Caco-2 (cell line): ENCODE data around the gene SMYD1. TPM values are rescaled to one million over a fixed set of nuclear protein-coding genes. Genes with fewer than 3 reads are reported as not detected.

Experiments
- BruUV-seq: library from RNA; stranded (reverse); fragments of 400-500 nt; replicated peaks from 2 replicates; lab custom pipeline; 2021; lab: Mats Ljungman, UMichigan
- CTCF ChIA-PET: fragments of 300-600 bp; sonication (Branson Sonifier 250); formaldehyde crosslinking; loops from one replicate; lab custom pipeline; 2022; ENCODE audit warnings: antibody characterized with exemption; lab: Charles Lee
- POLR2A ChIA-PET: fragments of 300-600 bp; sonication (Branson Sonifier 250); formaldehyde crosslinking; loops from one replicate; lab custom pipeline; 2022; ENCODE audit warnings: antibody characterized with exemption; lab: Charles Lee
- DNase-seq, 2 experiments: peaks; one replicate each; pipeline versions ENCODE4 v3.0.0 to v3.0.0-alpha.2; 2020 to 2022
- H3K27me3 ChIP-seq: replicated peaks from 2 replicates; pipeline ENCODE4 v1.6.0; 2011; ENCODE audit warnings: low read length; ENCODE audit not compliant: control insufficient read depth, insufficient read depth
- H3K36me3 ChIP-seq: 2 replicates; pipeline ENCODE4 v1.5.1; 2011; ENCODE audit warnings: low read length; ENCODE audit not compliant: control insufficient read depth, insufficient read depth
- H3K4me1 ChIP-seq: fragments of 250-450 bp; sonication (Bioruptor Pico); 2 replicates; pipeline ENCODE4 v1.5.1; 2020; ENCODE audit warnings: mild to moderate bottlenecking
- H3K4me3 ChIP-seq: 2 replicates; pipeline ENCODE4 v1.5.1; 2011; ENCODE audit warnings: low read depth, mild to moderate bottlenecking, control low read depth, low read length
- H3K9me3 ChIP-seq: fragments of 250-450 bp; sonication (Bioruptor Pico); 2 replicates; pipeline ENCODE4 v1.5.1; 2020; ENCODE audit warnings: mild to moderate bottlenecking, moderate library complexity
- H3K27ac Mint-ChIP-seq: one replicate; pipeline ENCODE4 v1.8.0; 2022; ENCODE audit warnings: mixed read lengths; ENCODE audit not compliant: unreplicated experiment
- H3K27me3 Mint-ChIP-seq: one replicate; pipeline ENCODE4 v1.8.0; 2022; ENCODE audit warnings: mixed read lengths; ENCODE audit not compliant: insufficient read depth, unreplicated experiment
- H3K36me3 Mint-ChIP-seq: one replicate; pipeline ENCODE4 v1.8.0; 2022; ENCODE audit warnings: mild to moderate bottlenecking, mixed read lengths; ENCODE audit not compliant: insufficient read depth, unreplicated experiment
- H3K4me1 Mint-ChIP-seq: one replicate; pipeline ENCODE4 v1.8.0; 2022; ENCODE audit warnings: low read depth, mixed read lengths; ENCODE audit not compliant: unreplicated experiment
- H3K4me3 Mint-ChIP-seq: one replicate; pipeline ENCODE4 v1.8.0; 2022; ENCODE audit warnings: mild to moderate bottlenecking, moderate library complexity, mixed read lengths; ENCODE audit not compliant: unreplicated experiment
- H3K9me3 Mint-ChIP-seq: one replicate; pipeline ENCODE4 v1.8.0; 2022; ENCODE audit warnings: mixed read lengths; ENCODE audit not compliant: unreplicated experiment
- CTCF ChIP-seq, 2 experiments: fragments of 200-600 bp in 1 of 2; IDR thresholded peaks; 1 replicate in 1 of 2; 2 replicates in 1 of 2; pipeline versions ENCODE4 v1.5.1 to v1.8.0; 2011 to 2022; ENCODE audit warnings: antibody characterized with exemption in 1 of 2, control low read depth in 1 of 2, inconsistent platforms in 1 of 2, low read depth in 1 of 2, low read length in 1 of 2, mild to moderate bottlenecking in 1 of 2, moderate library complexity in 1 of 2; ENCODE audit not compliant: insufficient read depth in 1 of 2, severe bottlenecking in 1 of 2, unreplicated experiment in 1 of 2
- intact Hi-C: fragments of 100-400 bp; cut with micrococcal nuclease; formaldehyde crosslinking; loops from one replicate; pipeline ENCODE4 v1.10.0; 2022; ENCODE audit not compliant: unreplicated experiment
- total RNA-seq: library from RNA; stranded (reverse); gene quantifications from 2 replicates; pipeline ENCODE4 v1.2.3, GENCODE V29; 2022

The SMYD1 gene
- total RNA-seq, 1 experiment from 2014 or later, result not detected

- BruUV-seq, result TSS peak; percentile 41
- Mint-ChIP-seq H3K4me3 (peak overlapping the region; percentile 97), H3K36me3 (peaks cover 32% of the 10 kb centered on the region), H3K27me3 (no peaks in the 10 kb centered on the region), H3K9me3 (no peaks in the 10 kb centered on the region), H3K4me1 (peaks cover 34% of the 10 kb centered on the region), H3K27ac (peak overlapping the region; percentile 94)
- Histone ChIP-seq H3K27me3 (no peaks in the 10 kb centered on the region), H3K4me1 (peaks cover 11% of the 10 kb centered on the region), H3K36me3 (no peaks in the 10 kb centered on the region), H3K4me3 (peak overlapping the region; percentile 90), H3K9me3 (no peaks in the 10 kb centered on the region)
- DNase-seq, result peak in 1 of 2 experiments; percentile 16
- TF ChIP-seq CTCF (IDR thresholded peaks at IDR 0.05; ENCODE audit: insufficient read depth in 1 of 2, low read depth in 1 of 2, low read length in 1 of 2, severe bottlenecking in 1 of 2, unreplicated experiment in 1 of 2), result no peak
- intact Hi-C loops, result loop anchor here (1.0 kb wide), 2 partner anchors 39 to 132 kb away; partner anchors contain the start of gene RNU2-63P
- POLR2A ChIA-PET, result interaction anchor here (0.9 kb wide), 1 partner anchor 17 kb away, joined by 4 read pairs; no protein-coding TSS in a partner anchor
- CTCF ChIA-PET, result interaction anchor here (0.5 to 0.9 kb wide), 3 partner anchors 104 to 198 kb away, joined by 3 to 10 read pairs (median 3); no protein-coding TSS in a partner anchor
Observed at GRCh38 chr2:88054782-88055370, 12.7 kb upstream of the SMYD1 start.

GRCh38 chr2:88055371-88056128 lies 12.1 kb upstream of the SMYD1 start, which contains the start of gene KRCC1:
Gene KRCC1, minus strand, starts transcription at chr2:88055783. Its CDS starts 27,220 bp downstream, at chr2:88028563.
- H3K36me3 Mint-ChIP-seq, result peaks cover 32% of the 10 kb centered on the region
- Histone ChIP-seq H3K4me1 (peaks cover 16% of the 10 kb centered on the region), H3K4me3 (peak within 1 kb of the TSS; percentile 90), H3K9me3 (no peaks in the 10 kb centered on the region), H3K36me3 (no peaks in the 10 kb centered on the region), H3K27me3 (no peaks in the 10 kb centered on the region)
- POLR2A ChIA-PET, result no interaction called here
- DNase-seq, result peak; percentile 95 to 97
- CTCF ChIA-PET, result no interaction called here
- no peaks in the 10 kb centered on the region for H3K27me3 Mint-ChIP-seq
- BruUV-seq, result no TSS peak
- H3K4me1 Mint-ChIP-seq, result peaks cover 34% of the 10 kb centered on the region
- intact Hi-C loops, result loop anchor here (1.0 kb wide), 2 partner anchors 39 to 132 kb away; partner anchors contain the start of gene RNU2-63P
- no peaks in the 10 kb centered on the region for H3K9me3 Mint-ChIP-seq
- TF ChIP-seq CTCF (IDR thresholded peaks at IDR 0.05; ENCODE audit: insufficient read depth in 1 of 2, low read depth in 1 of 2, low read length in 1 of 2, severe bottlenecking in 1 of 2, unreplicated experiment in 1 of 2), result no peak
- H3K4me3 Mint-ChIP-seq, result peak within 1 kb of the TSS; percentile 97
- peak within 1 kb of the TSS; percentile 94 for H3K27ac Mint-ChIP-seq

GRCh38 chr2:88057437-88057844 lies 10.2 kb upstream of the SMYD1 start:
- Mint-ChIP-seq H3K27ac (no peak overlapping the region), H3K36me3 (peaks cover 30% of the 10 kb centered on the region), H3K4me1 (peaks cover 40% of the 10 kb centered on the region), H3K27me3 (no peaks in the 10 kb centered on the region), H3K4me3 (peak overlapping the region; percentile 33), H3K9me3 (no peaks in the 10 kb centered on the region)
- Histone ChIP-seq H3K9me3 (no peaks in the 10 kb centered on the region), H3K4me3 (no peak overlapping the region), H3K36me3 (no peaks in the 10 kb centered on the region), H3K27me3 (no peaks in the 10 kb centered on the region), H3K4me1 (peaks cover 20% of the 10 kb centered on the region)
- no peak for TF ChIP-seq CTCF (IDR thresholded peaks at IDR 0.05; ENCODE audit: insufficient read depth in 1 of 2, low read depth in 1 of 2, low read length in 1 of 2, severe bottlenecking in 1 of 2, unreplicated experiment in 1 of 2)
- POLR2A ChIA-PET, result no interaction called here
- CTCF ChIA-PET, result no interaction called here
- no TSS peak for BruUV-seq
- intact Hi-C loops, result no loop called here
- no peak for DNase-seq
